ENCODE data around the gene TMEM82.
A peak's percentile ranks its signal among the peaks of the same experiment; 100 is the strongest.

TMEM82 gene

DNA sequence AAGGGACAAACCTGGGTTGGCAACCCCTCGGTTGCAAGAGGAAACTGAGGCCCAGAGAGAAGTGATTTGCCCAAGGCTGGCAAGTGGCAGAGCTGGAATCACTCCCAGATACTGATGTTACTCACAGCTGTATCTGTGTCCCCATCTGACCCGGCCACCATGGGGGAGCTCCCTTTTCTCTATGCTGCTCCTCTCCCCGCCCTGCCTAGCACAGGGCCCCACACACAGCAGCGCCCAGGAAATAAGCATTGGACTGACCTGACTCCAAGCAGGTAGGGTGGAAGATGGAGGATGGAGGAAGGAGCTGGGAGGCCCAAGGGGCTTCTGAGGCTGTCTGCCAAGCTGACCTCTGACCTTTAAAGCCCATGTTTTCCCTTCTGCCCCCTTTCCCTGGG, 13.3 kb downstream of the TMEM82 start:
- FAIRE-seq (no peak), DNase-seq (ENCODE audit: low spot score) (no peak)

DNA sequence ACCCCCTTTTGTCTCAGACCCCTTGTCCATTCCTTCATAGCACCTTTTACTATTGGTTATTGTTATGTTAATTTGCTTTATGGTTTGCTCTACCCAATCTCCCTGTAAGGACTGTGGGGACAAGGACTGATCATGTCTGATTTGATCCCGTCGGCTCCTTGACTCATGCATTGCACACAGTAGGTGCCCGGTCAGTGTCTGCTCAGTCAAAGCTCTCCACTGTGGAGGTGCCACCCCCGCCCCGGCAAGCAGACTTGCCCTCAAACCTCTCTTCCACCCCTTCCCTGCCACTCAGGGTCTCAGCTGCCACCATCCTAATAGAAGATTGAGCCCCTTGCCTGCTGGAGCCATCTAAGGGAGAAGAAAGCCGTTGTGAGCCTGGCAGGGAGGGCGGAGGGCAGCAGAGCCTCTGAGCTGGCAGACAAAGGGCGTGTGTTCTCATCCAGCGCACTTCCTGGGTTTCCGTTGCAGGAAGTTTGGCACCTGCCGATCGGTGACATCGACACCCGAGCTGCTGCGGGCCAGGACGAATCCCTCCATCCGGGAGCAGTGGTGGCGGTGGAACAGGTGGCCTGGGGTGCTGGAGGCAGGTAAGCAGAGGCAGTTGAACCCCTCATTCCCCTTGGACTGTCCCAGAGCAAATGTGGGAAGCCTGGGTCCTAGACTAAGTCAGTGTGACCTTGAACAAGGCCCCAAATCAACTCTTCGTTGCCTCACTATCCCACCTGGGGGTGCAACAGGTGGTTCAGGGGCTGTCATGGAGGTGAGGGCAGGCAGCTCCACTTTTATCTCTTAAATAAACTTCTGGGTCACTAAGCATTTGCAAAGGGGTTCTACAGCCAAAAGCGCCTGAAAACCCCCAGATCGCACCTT, 14.1 kb downstream of the TMEM82 start:
- no peak for DNase-seq (ENCODE audit: low spot score)
- FAIRE-seq, result no peak

DNA sequence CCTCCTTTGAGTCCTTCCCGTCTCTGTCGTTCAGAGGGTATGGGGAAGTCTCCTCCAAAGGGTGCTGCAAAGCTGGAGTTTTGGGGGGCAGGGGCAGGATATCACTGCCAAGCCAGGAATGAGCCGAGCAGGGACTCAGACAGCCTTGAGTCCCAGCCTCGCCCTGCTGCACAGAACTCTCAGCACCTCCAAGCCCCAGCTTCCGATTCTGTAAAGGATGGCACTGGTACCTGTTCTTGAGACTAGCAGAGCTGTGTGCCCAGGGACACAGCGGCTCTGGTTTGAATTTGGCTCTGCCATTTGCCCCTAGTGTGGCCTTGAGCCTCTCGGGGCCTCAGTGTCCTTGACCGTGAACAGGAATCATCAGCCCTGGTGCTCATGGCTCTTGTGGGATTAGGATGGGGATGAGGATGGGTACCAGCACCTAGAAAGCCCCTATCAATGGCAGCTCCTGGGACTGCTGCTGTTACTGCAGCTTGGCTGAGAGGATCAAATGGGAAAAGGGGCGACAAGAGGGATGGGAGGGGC, 14.8 kb downstream of the TMEM82 start:
- no peak for FAIRE-seq
- no peak for DNase-seq (ENCODE audit: low spot score)

DNA sequence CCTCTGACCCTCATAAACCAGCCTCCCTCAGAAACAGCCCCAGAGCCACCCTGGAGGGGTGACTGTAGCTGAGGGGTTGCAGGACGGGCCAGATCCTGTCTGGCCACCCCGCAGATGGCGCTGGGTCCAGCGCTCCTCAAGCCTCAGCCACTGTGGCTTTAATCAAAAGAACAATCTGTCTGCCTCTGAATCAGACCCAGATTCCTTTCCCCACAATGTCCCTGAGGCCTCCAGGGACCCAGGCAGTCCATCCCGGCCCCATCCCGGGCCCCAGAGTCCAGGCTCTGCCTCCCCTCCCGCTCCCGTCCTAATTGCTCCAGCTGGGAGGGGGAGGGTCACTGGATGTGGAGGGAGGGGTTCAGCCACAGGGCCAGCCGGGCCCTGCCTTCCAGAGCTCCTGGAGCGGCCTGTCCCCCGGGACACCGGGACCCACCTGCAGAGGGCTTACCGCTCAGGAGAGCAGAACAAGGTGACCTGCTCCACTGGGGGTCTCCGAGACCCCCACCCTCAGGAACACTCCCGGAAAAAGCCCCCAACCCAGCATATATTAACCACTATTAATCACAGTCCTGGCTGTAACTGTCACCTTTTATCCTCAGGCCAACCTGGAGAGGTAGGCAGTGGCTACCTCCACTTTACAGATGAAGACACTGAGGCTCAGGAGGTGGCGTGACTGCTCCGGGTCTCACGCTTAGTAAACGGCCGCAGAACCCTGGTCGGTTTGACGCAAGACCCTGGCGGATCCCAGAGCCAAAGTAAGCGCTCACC, 15.5 kb downstream of the TMEM82 start:
- DNase-seq (ENCODE audit: low spot score) (no peak), FAIRE-seq (no peak)

GRCh38 chr1:15758343-15758931, 16.1 kb downstream of the TMEM82 start, which contains the start of gene FBLIM1:
Gene FBLIM1 (plus strand): TSS chr1:15758795. CDS start chr1:15764984, 6,189 bp downstream.
- FAIRE-seq, result no peak

DNA sequence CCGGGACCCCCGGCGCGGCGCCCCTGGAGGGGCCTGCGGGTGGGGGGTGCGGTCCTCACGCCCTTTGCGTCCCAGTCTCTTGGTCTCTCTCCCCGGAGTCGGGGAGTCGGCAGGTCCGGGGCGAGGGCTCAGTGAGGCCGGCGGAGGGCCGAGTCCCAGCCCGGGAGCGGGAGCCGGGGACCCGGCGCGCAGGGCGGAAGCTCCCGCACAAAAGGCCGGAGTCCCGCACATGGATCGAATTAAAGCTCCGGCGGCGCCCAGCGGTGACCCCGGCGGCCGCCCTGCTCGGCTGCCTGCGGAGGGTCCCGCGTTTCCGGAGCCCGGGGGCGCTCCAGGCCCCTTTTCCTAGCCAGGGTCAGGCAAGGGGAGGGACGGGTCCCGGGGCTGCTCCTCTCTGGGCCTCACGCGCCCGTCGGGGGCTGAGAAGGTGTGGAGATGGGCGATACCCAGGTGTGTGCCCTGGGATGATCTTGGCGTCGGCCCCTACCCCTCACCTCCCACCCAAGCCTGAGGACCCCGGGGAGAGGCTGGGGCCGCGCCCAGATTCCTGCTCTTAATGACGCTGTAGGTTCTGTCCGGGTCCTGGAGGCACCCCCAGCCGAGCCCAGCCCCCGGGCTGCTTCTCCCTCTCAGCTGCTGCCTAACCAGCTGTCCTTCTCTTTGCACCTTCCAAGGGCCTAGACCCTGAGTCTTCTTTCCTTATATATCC, 16.8 kb downstream of the TMEM82 start:
- no peak for DNase-seq (ENCODE audit: low spot score)
- no peak for FAIRE-seq

More at GRCh38 chr1:15758343-15758931, 16.1 kb downstream of the TMEM82 start, which contains the start of gene FBLIM1:
- no peak for DNase-seq (ENCODE audit: low spot score)

- DNase-seq (ENCODE audit: low spot score), result peak; percentile 54
- no peak for FAIRE-seq
Observed at GRCh38 chr1:15760520-15761211, 18.4 kb downstream of the TMEM82 start.

DNA sequence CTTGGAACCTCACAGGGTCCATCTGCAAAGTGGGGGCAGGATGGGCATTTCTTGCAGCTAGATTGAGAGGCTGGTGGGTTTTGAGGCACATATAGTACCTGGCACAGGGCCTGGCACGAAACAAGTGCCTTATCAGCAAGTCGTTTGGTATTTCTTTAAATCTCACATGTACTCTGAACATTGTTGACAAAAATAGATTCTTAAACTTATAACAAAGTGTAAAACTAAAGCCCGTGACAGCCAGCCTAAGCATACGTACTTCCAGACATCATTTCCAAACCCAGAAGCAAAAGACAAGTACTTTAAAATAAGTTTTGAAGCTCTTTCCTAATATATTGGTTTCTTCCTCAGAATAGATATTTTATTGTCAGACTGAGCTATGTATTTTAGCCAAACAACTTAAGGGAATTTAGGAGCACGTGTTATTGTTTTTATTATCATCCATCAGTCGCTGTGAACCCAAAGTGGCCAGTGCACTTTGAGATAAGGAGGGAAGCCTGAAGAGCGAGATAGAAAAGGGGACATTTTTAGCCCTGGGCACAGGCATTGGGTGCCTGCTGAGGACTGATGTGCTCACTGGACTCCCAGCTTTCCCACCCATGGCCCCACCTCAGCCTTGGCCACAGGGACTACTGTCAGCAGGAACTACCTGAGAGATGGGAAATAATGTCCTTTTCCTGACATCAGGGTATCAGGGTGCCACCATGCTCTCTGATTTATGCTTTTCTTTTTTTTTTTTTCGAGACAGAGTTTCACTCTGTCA, 19.2 kb downstream of the TMEM82 start:
- FAIRE-seq (no peak), DNase-seq (ENCODE audit: low spot score) (no peak)

GRCh38 chr1:15762546-15762945, 20.2 kb downstream of the TMEM82 start:
- FAIRE-seq (no peak), DNase-seq (ENCODE audit: low spot score) (no peak)

DNA sequence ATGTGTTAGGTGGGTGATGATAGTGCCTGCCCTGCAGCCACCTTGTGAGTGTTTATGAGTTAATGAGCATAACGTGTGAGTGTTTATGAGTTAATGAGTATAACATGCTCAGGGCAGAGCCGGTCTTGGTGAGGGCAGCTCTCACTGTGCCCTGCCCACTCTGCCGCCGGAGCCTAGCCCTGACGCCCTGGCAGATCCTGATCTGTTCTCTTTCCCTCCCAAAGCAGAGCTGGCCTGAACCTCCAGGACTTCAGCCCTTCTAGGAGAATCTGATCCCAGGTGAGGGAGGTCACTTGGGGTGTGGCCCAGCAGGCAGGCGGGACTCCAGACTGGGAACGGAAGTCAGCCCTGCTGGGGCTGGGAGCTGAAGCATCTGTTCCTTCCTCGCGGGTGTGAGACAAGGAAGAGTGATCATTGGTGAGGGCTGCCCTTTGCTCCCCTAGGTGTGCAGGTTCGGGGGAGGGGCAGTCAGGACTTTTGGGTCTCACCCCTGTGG, 22.0 kb downstream of the TMEM82 start:
- DNase-seq (ENCODE audit: low spot score), result no peak
- FAIRE-seq, result no peak

DNA sequence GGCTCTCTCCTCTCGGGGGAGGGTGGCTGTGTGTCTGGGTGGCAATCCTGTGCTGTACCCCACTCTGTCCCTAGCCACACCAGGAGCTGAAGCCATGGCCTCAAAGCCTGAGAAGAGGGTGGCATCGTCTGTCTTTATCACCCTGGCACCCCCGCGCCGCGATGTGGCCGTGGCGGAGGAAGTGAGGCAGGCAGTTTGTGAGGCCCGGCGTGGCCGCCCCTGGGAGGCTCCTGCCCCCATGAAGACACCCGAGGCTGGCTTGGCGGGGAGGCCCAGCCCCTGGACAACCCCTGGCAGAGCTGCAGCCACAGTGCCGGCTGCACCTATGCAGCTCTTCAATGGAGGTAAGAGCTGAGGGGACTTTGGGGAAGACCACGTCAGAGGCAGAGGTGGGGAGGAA, 22.6 kb downstream of the TMEM82 start:
- FAIRE-seq (no peak), DNase-seq (ENCODE audit: low spot score) (no peak)

- FAIRE-seq, result no peak
Observed at GRCh38 chr1:15765495-15766194, 23.3 kb downstream of the TMEM82 start.

GRCh38 chr1:15767941-15768340, 25.6 kb downstream of the TMEM82 start:
- DNase-seq (ENCODE audit: low spot score) (no peak), FAIRE-seq (no peak)

More at GRCh38 chr1:15765495-15766194, 23.3 kb downstream of the TMEM82 start:
- peak; percentile 82 for DNase-seq (ENCODE audit: low spot score)

- FAIRE-seq, result no peak
- DNase-seq (ENCODE audit: low spot score), result no peak
Observed at GRCh38 chr1:15768388-15768787, 26.1 kb downstream of the TMEM82 start.

GRCh38 chr1:15770313-15770962, 28.1 kb downstream of the TMEM82 start:
- DNase-seq (ENCODE audit: low spot score) (no peak), FAIRE-seq (no peak)

- FAIRE-seq (no peak), DNase-seq (ENCODE audit: low spot score) (no peak)
Observed at GRCh38 chr1:15771836-15772515, 29.7 kb downstream of the TMEM82 start.

DNA sequence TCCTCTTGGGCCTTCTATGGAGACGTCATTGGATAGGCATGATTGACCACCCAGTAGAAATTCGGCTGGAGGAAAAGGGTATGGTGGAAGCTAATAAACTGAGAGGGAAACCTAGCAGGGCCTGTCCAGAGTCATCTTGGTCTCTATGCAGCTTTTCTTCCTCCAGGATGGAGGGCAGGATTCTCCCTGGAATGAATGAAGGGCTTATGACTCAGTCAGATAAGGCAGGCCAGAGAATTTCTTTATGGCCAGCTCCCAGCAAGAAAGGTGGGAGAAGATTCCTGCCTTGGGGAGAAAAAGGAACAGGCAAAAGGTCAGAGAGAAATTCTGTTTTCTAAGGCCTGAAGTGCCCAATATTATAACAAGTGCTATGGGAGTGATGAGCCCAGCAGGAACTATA, 33.4 kb downstream of the TMEM82 start:
- DNase-seq (ENCODE audit: low spot score) (no peak), FAIRE-seq (no peak)
